GM21619 (cell line): Measurements from ENCODE around the gene TUB.

Experiments used
- ATAC-seq: cut with Tn5 transposase; IDR thresholded peaks from one replicate; pipeline ENCODE4 v1.9.1; 2021; ENCODE audit not compliant: unreplicated experiment

TUB gene

GRCh38 chr11:8105133-8105532 is 24.1 kb downstream of the TUB start:
- ATAC-seq: no peak

GRCh38 chr11:8105666-8106065 is 24.7 kb downstream of the TUB start:
- ATAC-seq: no peak

GRCh38 chr11:8106679-8107078 is 25.7 kb downstream of the TUB start:
- ATAC-seq: no peak

- ATAC-seq: no peak
Measured at GRCh38 chr11:8107642-8108041, 26.6 kb downstream of the TUB start.

- no peak for ATAC-seq
Measured at GRCh38 chr11:8108421-8108820, 27.4 kb downstream of the TUB start.

- no peak for ATAC-seq
Measured at GRCh38 chr11:8109675-8110074, 28.7 kb downstream of the TUB start.

- ATAC-seq: no peak
Measured at GRCh38 chr11:8110396-8110795, 29.4 kb downstream of the TUB start.

GRCh38 chr11:8111636-8112035 is 30.6 kb downstream of the TUB start:
- ATAC-seq: no peak

- ATAC-seq: no peak
Measured at GRCh38 chr11:8122173-8122764, 41.3 kb downstream of the TUB start.

- ATAC-seq: no peak
Measured at GRCh38 chr11:8126649-8127289, 45.8 kb downstream of the TUB start.

GRCh38 chr11:8127447-8127846 is 46.4 kb downstream of the TUB start:
- ATAC-seq: no peak

GRCh38 chr11:8138526-8138925 is 57.5 kb downstream of the TUB start:
- no peak for ATAC-seq

GRCh38 chr11:8149726-8150125 is 68.7 kb downstream of the TUB start:
- no peak for ATAC-seq
